Mammary epithelial cell (primary cell): ENCODE results near the gene NDUFS6.

ENCODE experiments used
- EZH2 ChIP-seq: IDR thresholded peaks from 2 replicates; pipeline ENCODE4 v1.6.1; 2012; ENCODE audit warnings: low read length, inconsistent platforms, borderline replicate concordance
- TF ChIP-seq, protein P1 (sequence below), 2 donors: IDR thresholded peaks in 1 of 2; conservative IDR thresholded peaks in 1 of 2; 2 replicates each; pipeline ENCODE4 v1.5.1; 2011 to 2012; ENCODE audit warnings: inconsistent platforms in 2 of 2, low read length in 2 of 2, mild to moderate bottlenecking in 2 of 2, control low read depth in 1 of 2, low read depth in 1 of 2; ENCODE audit not compliant: insufficient read depth in 1 of 2; ENCODE audit errors: extremely low read depth in 1 of 2

- TF ChIP-seq, protein P1, sequence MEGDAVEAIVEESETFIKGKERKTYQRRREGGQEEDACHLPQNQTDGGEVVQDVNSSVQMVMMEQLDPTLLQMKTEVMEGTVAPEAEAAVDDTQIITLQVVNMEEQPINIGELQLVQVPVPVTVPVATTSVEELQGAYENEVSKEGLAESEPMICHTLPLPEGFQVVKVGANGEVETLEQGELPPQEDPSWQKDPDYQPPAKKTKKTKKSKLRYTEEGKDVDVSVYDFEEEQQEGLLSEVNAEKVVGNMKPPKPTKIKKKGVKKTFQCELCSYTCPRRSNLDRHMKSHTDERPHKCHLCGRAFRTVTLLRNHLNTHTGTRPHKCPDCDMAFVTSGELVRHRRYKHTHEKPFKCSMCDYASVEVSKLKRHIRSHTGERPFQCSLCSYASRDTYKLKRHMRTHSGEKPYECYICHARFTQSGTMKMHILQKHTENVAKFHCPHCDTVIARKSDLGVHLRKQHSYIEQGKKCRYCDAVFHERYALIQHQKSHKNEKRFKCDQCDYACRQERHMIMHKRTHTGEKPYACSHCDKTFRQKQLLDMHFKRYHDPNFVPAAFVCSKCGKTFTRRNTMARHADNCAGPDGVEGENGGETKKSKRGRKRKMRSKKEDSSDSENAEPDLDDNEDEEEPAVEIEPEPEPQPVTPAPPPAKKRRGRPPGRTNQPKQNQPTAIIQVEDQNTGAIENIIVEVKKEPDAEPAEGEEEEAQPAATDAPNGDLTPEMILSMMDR (conservative IDR thresholded peaks at IDR 0.05 in 1 of 2, IDR thresholded peaks at IDR 0.05 in 1 of 2; ENCODE audit: extremely low read depth in 1 of 2, insufficient read depth in 1 of 2, low read depth in 1 of 2, low read length in 2 of 2), result no peak
- TF ChIP-seq EZH2, result no peak
These were observed 14.7 kb downstream of the NDUFS6 start for GRCh38 chr5:1815881-1816292.
